Measurements from ENCODE around the gene RBM4B. TPM values are rescaled to one million over a fixed set of nuclear protein-coding genes. Genes with fewer than 3 reads are reported as not detected.
"Not testable (repeated sequence)": the region's sequence is repeated elsewhere in the genome, so short reads cannot be mapped to it uniquely, and the experiment has no call there.

RBM4B gene
- total RNA-seq, 1 donor from 2014 or later: 21.9 TPM

- no peak for DNase-seq (ENCODE audit: low spot score)
Observed at GRCh38 chr11:66641834-66642233, 35.9 kb downstream of the RBM4B start.

GRCh38 chr11:66639814-66640340 lies 37.8 kb downstream of the RBM4B start:
- DNase-seq (ENCODE audit: low spot score): not testable (repeated sequence)

DNA sequence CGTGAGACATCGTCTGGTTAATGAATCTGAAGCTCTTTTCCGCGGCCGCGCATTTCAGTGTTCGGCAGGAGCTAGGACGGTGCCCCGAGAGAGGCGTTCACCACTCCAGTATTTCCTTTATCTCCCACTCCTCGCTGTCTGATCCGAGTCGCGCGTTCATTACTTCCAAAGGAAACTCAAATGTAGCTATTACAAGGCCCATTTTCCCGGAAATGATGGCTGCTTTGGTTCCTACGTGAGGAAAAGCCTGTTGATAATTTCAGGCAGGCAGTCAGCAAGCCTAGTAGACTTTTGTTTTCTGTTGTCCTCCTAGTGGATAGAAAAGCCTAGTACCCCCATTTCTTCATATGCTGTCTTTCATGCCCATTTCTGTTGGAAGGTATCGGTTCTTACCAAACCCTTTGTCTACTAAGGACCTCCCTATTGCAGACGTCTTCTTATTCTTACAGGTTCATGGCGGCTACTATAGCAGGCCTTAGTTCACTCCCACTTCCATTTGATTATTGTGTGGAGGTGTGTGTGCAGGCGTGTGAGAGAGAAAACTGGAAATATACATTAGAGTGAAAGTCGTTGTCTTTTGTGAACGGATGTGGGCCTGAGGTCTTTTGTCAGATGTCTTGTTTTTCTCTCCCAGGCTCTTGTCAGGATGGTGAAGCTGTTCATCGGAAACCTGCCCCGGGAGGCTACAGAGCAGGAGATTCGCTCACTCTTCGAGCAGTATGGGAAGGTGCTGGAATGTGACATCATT lies 38.4 kb downstream of the RBM4B start:
- no peak for DNase-seq (ENCODE audit: low spot score)

GRCh38 chr11:66638177-66639065 lies 39.3 kb downstream of the RBM4B start, which contains the start of gene RBM4:
TSS of gene RBM4 (plus strand) at chr11:66638703. CDS start at chr11:66639712, 1,009 bp downstream.
- DNase-seq (ENCODE audit: low spot score): peak; percentile 100

DNA sequence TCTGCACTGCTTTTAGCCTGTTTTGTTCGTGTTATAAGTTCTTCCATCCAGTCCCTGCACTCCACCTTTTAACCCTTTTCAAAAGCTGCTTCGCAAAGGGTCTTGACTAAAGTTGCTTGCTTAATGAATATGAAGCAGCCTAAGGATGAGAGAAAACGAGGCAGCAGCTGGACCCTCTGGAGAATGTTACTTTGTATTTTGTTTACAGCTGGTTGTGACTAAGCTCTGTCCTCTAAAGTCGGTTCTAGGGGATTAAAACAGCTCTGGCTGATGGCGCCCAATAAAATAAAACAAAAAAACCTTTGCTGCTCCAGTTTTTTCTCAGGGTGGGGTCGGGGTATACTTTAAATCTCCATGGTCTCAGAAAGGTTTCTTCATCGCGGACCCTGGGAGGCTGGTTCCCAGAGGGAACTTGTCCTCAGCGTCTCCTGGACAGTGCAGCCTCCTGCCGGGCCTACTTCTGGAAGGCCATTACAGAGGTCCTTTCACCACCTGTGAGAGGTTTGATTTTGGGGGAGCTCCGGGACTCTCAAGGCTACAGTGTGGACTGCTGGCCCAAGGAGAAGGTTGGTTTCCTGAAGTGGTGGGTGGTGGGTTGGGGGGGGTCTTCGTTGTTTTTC lies 40.0 kb downstream of the RBM4B start:
- DNase-seq (ENCODE audit: low spot score): no peak

DNA sequence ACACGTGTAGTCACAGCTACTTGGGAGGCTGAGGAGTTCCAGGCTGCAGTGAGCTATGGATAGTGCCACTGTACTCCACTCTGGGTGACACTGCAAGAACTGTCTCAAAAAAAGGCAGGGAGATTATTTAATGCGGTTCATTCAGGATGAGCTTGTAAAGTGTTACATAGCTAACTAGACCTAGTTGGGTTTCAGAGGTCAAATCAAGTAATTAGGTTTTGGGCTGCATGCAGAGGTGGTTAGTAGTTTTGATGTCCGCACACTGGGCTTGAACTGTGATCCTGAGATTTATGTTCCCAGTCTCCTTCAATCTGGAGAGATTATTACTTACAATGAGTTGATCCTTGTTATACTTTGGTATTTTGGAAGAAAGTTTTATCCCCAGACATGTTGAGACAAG lies 41.3 kb downstream of the RBM4B start:
- DNase-seq (ENCODE audit: low spot score): no peak

GRCh38 chr11:66632952-66633351 lies 44.7 kb downstream of the RBM4B start:
- no peak for DNase-seq (ENCODE audit: low spot score)

DNA sequence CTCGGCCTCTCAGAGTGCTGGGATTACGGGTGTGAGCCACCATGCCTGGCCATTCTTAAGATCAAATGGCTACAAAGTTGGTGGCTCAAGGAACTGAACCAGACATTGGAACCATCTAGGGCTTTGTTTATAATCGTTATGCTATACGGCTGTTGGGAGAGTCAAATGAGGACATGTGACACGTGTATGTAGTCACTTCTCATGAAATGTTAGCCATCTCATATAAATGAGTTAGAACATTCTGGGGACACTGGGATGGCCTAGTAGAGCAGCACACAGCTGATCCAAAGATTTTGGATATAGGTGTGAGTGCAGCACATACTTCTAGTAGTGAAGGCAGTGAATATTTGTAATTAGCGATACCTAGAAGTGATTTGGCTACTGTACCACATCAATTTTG lies 45.8 kb downstream of the RBM4B start:
- no peak for DNase-seq (ENCODE audit: low spot score)

DNA sequence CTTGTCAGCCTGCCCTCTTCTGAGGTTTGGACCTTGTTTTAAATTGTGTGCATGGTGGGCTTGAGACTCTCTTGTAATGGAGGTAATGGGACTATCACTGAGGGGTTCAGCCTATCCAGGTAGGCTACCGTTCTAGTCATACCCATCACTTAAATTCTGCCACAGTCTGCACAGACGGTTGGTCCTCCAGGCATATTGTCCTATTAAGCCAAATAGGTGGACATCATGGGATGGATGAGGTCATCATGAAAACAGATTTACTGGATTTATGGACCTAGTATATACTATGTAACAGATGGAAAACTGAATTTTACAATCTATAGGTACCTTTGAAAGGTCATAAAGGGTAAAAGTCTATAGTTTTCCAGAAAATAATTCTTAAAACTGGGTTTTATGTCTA lies 48.3 kb downstream of the RBM4B start:
- DNase-seq (ENCODE audit: low spot score): no peak

DNA sequence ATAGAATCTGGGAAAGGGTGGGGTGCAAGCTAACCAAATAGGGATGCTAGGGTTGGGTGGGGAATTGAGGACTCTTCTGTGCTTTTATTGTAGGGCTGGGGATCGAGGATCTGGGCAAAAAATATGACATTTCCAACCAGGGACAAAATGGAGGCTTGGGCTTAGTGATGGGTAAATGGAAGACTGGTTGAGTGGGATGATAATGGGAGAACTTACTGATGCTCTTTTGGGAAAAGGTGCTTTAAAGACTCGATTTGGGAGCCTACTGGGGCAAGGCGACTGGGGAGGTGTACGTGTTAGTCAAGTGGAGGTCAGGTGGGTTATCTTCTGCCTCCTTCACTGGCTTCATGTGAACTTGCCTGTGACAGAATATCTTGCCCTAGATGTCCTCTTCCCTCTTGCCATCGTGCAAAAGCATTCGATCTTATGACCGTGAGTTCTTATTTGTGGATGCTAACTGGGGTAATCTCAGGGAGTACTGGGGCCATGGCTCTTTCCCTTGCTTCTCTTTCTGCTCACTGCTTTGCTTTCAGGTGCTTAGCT lies 49.6 kb downstream of the RBM4B start:
- no peak for DNase-seq (ENCODE audit: low spot score)

GRCh38 chr11:66626926-66627325 lies 50.8 kb downstream of the RBM4B start:
- no peak for DNase-seq (ENCODE audit: low spot score)

GRCh38 chr11:66626382-66626781 lies 51.3 kb downstream of the RBM4B start:
- DNase-seq (ENCODE audit: low spot score): no peak

DNA sequence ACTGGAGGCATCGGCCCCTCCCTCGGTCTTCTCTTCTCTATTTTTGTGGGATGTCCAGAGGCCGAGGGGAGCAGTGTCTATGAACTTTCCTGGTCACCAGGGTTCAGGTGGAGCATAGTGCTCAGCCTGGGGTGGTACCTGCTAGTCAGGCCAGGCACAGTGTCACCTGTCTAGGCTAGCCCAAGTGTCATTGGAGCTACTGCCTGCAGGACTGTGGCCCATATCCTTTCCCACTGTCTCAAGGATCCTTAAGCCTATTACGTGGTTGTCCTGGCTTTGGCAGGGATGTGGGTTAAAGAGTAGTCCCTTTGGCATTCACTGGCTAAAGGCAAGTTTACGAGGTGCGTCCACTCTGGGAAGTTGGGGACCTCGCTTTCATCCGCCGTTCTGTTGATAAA lies 51.9 kb downstream of the RBM4B start:
- DNase-seq (ENCODE audit: low spot score): no peak

- no peak for DNase-seq (ENCODE audit: low spot score)
Observed at GRCh38 chr11:66625041-66625751, 52.5 kb downstream of the RBM4B start.

DNA sequence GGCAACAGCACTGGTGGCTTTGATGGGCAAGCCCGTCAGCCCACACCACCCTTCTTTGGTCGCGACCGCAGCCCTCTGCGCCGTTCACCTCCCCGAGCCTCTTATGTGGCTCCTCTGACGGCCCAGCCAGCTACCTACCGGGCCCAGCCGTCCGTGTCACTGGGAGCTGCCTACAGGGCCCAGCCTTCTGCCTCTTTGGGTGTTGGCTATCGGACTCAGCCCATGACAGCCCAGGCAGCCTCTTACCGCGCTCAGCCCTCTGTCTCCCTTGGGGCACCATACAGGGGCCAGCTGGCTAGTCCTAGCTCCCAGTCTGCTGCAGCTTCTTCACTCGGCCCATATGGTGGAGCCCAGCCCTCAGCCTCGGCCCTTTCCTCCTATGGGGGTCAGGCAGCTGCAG lies 53.2 kb downstream of the RBM4B start:
- no peak for DNase-seq (ENCODE audit: low spot score)

GRCh38 chr11:66619080-66619554 lies 58.6 kb downstream of the RBM4B start:
- peak; percentile 14 for DNase-seq (ENCODE audit: low spot score)

DNA sequence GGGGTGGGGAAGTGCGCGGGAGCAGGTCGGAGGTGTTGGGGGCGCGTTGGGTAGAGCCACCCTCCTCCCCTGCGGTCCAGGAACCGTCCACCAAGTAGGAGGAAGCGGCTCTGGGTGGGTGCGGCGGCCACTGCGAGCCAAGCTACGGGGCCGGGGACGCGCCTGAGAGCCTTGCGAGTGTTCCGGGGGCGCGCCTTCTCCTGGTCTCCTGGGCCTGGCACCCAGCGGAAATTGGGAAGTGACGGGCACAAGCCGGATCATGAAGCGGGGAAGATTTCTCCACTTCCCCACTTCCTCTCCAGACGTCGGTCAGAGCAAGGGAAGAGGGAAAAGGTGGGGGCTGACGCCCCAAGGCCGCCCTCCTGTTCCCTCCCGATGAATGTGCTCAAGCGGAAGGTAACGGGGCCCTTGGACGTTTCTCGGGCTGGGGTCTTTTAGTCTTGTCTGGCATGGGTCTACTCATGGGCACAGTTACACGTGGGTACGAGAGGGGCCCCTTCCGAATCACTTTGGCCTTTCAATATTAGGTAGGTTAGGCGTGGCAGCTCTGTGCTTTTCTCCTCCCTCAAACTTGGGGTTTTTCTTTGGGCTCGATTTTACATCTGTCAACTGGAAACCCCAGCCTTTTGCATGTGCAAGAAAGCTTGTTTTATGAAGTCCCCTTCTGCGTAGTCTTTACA lies 60.4 kb downstream of the RBM4B start:
- no peak for DNase-seq (ENCODE audit: low spot score)

GRCh38 chr11:66616379-66617154 lies 61.1 kb downstream of the RBM4B start, which contains the start of gene RBM14:
TSS of gene RBM14 (plus strand) at chr11:66616630. CDS start at chr11:66616721, 91 bp downstream.
- peak; percentile 99 for DNase-seq (ENCODE audit: low spot score)

Measured in mucosa of gallbladder (tissue), 1 donor.